DMS114 treated with DMSO at 0.1 percent for 48 hours (cell line): ENCODE results near the gene CIBAR2.
"Not testable (repeated sequence)": the region's sequence is repeated elsewhere in the genome, so short reads cannot be mapped to it uniquely, and the experiment has no call there.

Experiments used
- DNase-seq: peaks from one replicate; lab custom pipeline; 2025; ENCODE audit not compliant: unreplicated experiment; lab: John Stamatoyannopoulos, UW

CIBAR2 gene

DNA sequence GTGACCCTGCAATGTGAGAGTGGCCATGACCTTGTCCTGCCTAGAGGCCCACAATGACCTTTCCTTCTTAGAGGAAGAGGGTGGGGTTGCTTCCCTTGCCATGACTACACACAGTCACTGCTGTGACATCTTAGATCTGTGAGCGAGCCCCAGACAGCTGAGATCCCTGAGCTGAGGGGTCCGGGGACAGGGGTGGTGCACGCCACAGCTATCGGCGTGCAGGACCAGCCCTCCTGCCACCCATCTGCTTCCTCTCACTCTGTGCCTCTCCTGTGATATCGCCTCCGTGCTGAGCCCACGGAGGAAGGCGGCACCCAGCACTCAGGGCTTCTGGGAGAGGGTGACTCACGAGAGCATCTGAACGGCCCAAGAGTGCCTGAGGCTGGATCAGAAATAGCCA, 49.4 kb downstream of the CIBAR2 start:
- no peak for DNase-seq

DNA sequence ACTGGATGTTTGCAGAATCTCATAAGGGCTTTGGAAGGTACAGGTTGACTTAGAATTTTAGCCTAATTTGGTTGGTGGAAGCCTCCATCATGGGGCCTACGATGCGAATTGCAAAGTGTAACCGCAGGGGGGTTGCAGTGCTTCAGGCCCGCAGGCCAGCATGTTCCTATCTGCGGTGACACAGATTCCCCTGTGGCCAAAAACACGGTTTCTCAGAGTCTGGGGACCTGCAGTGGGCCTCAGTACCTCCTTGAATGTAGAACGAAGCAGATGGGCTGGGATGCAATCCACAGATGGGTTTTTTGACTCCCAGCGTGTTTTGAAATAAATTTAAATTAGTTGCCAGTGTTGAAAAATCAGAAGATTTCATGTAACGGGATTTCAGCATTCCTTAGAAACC, 49.9 kb downstream of the CIBAR2 start:
- DNase-seq = no peak

DNA sequence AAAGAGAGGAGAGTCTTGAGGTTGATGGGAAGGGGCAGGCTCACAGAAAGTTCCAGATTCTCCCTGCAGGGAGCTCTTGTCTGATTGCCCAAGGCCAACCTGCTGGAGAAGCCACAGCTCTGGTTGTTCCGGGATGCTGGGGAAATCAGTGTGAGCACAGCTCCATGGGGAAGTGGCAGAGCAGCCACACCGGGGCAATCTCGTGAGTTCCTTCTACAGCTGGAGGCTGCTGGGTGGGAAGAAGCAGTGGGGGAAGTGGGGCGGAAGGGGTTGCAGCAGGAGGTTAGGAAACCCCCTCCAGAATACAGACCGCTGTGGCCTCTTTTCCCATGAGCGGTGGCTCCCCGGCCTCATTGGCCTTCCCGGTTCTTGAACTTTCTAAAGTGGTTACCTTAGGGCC, 50.7 kb downstream of the CIBAR2 start:
- no peak for DNase-seq

DNA sequence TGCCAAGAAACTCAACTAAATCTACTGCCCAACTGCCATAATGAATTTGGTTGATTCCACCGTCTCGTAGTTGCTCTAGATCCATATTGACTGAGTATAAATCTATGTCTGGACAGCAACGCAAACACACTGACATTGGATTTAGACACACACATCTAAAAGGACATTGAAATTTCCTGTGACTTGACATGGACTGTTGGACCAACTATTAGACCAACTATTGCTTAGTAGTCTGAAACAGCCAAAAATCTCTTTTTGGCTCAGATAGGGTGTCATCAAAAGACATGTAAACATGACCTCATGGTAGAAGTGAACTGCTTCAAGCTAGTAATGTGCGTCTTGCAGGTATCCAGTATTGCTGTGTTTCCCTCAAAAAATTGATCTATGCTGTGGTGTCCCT, 53.4 kb downstream of the CIBAR2 start:
- DNase-seq = no peak

DNA sequence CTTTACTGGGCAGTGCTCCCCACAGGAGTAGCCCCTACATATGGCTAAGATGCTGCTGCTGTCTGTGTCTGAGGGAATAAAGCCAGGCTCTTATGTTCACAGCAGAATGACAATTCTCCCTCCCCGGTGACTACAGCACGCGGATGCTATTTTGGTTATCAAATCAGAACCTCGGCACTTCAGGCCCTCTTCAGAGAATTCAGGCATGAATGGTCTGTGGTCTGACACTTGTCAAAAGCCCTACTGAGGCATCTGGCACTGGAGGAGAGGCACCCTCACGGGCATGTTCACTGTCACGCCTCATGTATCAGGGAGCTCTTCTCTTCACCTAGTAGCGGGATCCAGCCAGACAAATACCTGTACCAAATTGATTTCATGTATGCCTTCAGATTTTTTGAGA, 54.3 kb downstream of the CIBAR2 start:
- DNase-seq = no peak

DNA sequence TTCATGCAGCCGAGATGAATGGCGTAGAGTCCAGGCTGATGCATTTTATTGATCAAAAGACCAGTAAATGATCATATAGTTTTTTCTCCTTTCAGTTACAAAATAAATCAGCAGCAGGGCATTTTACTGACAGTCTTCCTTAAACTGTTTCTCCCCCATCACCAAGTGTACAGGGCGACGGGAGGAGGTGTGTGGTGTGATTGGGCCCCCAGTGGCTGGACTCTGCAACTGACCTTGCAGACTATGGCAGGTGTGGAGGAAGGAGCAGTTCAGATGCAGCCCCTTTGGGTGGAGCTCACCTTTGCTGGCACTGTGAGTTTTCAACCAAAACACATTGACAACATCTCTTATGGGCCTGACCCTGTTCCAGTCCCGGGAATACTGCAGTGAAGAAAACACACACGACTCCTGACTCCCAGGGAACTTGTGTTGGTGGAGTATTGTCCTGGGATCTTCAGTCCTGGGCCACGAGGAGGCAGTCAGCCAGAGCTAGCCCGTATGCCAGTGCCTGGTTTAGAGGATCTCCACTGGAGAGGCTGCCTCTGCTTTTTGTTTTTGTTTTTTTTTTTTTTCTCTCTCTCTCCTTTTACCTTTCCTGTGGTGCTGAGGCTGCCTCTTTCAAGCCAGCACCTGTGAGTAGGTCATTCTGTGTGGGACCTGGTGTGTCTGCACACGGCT, 54.9 kb downstream of the CIBAR2 start:
- no peak for DNase-seq

DNA sequence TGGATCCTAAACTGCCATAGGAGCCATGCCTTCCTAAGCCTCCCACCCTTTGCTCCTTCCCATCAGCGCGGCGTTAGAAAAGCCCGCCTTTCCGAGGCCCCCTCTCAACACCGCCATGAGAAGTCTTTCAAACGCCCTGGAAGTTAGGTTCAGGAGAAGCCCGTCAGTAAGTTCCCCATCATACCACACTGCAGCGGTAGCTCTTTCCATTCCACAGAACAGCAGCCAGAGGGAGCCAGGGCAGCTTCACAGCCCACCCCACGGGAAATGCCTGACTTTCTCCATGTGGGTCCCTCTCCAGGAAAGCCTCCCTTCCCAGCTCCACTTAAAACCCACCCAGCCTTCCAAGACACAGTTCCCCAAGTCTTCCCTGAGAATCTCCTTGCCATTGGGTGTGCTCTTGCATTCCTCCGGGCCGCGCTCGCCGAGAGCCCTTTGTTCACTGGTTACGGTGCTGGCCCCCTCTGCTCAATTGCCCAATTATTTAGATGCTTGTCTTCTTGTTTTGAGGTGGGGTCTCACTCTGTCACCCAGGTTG, 56.0 kb downstream of the CIBAR2 start:
- DNase-seq = no peak

DNA sequence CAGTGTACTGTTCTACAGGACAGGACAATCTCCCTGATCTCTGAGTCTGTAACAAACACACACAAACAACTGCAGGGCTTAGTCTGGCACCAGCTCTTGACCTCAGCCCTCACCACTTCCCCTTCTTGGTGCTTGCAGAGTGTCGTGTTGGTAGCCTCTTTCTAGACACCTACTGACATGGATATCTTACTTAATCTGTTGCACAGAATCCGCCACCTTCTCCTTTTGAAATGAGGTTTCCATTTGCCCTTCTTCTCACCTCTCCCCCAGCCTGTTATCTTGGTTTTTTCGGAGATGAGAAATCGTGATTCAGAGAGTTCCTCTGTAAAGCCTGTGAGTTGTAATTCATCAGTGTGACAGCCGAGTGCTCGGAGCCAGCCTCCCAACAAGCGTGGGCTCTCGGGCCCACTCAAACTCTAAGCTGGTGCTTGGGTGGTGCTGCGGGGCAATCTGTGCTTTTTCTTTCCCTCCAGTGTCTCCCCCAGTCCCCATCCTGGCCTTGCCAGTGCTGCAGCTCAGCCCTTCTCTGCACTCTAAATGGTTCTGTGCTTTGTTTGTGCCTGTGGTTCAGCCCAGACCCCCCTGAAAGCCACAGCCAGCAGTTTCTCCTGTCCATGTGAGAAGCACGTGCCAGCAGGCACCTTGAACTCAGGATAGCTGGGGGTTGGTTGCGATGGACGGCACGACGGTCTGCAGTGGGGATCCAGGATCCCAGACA, 56.6 kb downstream of the CIBAR2 start:
- no peak for DNase-seq

DNA sequence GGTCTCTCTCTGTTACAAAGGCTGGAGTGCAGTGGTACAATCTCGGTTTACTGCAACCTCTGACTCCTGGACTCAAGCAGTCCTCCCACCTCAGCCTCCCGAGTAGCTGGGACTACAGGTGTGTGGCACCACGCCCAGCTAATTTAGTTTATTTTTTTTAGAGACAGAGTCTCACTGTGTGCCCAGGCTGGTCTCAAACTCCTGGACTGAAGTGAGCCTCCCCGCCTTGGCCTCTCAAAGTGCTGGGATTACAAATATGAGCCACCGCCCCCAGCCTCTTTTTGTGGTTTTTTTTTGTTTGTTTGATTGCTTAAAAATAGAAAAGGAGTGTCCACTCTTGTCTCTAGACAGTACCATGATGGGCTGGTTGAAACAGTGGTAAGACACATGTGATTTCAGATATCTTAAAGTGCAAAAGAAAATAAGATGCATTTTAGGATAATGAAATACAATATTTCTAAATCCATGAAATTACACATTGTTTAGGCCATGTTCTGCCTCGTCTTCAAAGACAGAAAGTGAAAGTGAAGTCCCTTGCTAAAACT, 57.3 kb downstream of the CIBAR2 start:
- no peak for DNase-seq

DNA sequence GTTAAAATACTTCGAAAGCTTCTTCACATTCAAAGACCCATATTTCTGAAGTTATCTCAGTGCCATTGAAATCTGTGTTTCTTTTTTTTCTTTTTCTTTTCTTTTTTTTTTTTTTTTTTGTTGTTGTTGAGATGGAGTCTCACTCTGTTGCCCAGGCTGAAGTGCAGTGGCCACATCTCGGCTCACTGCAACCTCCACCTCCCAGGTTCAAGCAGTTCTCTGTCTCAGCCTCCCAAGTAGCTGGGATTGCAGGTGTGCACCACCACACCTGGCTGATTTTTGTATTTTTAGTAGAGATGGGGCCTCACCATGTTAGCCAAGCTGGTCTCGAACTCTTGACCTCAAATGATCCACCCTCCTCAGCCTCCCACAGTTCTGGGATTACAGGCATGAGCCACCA, 58.0 kb downstream of the CIBAR2 start:
- not testable (repeated sequence) for DNase-seq

DNA sequence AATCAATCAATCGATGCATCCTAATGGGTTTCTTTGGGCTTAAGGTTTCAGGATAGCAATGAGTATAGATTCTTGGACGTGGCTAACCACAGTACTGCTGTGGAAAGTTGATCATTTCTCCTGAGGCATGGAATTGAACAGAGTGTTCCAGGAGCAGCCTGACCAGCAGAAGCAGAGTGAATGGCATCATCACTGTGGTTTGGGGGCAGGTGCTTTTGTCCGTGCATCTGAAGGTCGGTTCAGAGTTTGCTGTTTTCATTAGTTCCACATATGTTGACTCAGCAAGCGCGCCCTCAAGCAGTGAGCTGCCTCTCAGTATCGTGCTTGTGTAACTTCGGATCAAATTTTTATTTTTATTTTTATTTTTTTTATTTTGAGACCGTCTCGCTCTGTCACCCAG, 59.7 kb downstream of the CIBAR2 start:
- no peak for DNase-seq

DNA sequence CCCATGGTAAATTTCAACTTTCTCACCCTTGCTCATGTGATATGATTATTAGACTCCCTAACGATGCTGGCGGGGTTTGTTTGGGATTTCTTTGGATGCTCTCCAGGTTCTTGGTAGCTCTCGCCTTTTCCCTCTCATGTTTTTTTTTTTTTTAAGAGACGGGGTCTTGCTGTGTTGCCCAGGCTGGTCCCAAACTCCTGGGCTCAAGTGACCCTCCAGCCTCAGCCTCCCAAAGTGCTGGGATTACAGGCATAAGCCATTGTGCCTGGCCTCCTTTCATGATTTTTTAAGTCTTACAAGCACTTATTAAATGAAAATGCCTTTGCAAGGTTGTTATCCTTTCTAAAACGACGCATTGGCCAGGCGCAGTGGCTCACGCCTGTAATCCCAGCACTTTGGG, 60.6 kb downstream of the CIBAR2 start:
- DNase-seq = no peak

DNA sequence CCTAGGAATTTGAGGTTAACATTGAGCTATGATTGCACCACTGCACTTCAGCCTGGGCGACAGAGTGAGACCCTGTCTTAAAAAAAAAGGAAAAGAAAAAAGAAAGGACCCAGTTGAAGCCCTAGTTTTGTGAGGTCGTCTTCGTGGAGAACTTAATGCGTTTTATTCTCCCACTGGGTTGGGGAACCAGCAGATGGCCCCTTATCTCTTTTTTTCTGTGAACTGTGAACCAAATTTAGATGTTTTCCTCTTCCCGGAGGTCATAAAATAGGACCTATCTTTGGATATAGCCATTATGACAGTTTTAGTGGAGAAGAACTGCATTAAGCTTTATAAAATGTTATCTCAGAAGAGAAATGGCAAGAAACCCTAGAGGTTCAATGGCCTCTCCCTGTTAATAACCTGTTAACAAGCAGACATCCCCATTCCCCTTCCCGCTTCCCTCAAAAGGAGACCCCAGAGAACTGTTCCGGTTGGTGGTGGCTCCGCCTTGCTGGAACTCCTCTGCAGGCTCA, 61.1 kb downstream of the CIBAR2 start:
- no peak for DNase-seq

DNA sequence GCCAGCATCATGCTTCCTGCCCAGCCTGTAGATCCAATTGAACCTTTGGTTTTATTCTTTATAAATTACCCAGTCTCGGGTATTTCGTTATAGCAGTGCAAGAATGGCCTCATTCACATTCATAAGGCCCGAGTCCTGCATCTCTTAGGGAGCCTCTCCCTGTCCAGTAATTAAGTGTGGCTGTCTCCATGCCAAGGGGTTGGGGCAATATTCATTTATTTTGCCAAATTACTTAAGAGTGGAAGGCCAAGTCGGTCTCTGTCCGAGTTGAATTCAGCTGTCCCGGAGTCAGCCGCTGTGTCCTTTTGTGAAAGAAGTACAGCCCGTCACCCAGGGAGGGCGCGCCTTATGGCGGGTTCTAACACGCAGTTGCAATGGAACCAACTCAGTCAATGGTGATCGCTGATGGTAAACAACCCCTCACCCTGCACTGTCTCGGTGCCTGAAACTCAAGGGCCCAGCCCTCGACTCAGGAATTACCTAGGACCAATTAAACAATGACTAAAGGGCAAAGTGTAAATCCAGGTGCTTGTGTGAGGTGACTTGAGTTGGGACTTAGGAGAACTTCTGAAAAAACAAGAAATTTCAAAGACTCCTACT, 62.5 kb downstream of the CIBAR2 start:
- no peak for DNase-seq

DNA sequence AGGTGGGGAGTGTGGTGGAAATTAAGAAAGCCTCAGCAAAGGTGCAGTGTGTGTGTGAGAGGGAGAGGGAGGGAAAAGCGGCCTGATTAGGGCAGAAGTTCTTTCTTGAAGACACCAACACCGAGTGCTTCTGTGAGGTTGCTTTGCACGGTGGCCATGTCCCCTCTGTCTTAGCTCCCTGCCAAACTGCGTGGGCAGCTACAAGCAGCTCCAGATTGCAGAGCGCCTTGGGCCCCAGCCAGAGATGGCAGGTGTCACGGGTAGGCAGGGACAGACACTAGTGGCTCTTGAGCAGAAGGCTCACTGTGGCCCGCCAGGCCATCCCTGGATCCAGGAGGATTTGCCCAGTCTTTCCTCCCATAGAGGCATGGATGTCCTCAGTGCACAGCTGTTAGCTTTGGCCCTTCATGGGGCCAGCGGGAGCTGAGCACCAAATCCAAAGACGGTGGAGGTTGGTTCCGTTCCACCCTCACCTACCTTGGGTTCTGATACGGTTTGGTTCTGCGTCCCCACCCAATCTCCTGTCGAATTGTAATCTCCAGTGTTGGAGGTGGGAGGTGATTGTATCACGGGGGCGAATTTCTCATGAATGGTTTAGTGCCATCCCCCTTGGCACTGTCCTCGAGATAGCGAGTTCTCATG, 63.2 kb downstream of the CIBAR2 start:
- DNase-seq = no peak
